Choroid plexus epithelial cell (primary cell): ENCODE data around the gene SLC6A17.
A peak's percentile ranks its signal among the peaks of the same experiment; 100 is the strongest.

ENCODE experiments used
- DNase-seq: peaks from one replicate; pipeline ENCODE4 v3.0.0-alpha.2; 2010; ENCODE audit warnings: low read depth
- H3K4me3 ChIP-seq: 2 replicates; pipeline ENCODE4 v1.5.1; 2011; ENCODE audit warnings: low read depth, mild to moderate bottlenecking, control low read depth, low read length, moderate library complexity
- CTCF ChIP-seq: conservative IDR thresholded peaks from 2 replicates; pipeline ENCODE4 v1.5.1; 2011; ENCODE audit warnings: low read depth, mild to moderate bottlenecking, control low read depth, inconsistent platforms, low read length, moderate library complexity

SLC6A17 gene

GRCh38 chr1:110135246-110135645, 15.0 kb upstream of the SLC6A17 start:
- no peak for DNase-seq
- TF ChIP-seq CTCF = no peak
- H3K4me3 ChIP-seq = no peak overlapping the region

DNA sequence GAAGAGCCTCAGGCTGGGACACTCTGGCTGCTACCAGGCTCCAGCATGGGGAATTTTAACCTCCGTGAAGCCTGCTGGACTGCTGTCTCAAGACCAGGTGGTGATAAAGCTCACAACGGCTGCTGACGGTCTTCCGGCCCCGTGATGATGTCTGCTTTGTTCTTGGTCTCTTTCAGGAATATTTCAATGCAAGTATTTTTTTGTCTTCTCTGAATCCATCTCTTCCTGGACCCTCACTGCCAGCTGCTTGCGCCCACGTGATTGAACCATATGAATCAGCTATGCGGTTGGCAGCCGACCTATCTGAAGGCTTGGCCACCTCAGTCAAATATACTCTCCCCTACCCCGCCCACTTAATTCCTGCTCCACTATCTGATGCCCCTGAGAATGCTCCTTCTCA, 14.6 kb upstream of the SLC6A17 start:
- TF ChIP-seq CTCF = no peak
- no peak for DNase-seq
- H3K4me3 ChIP-seq = no peak overlapping the region

GRCh38 chr1:110136911-110137310, 13.4 kb upstream of the SLC6A17 start:
- no peak for TF ChIP-seq CTCF
- peak; percentile 5 for DNase-seq

GRCh38 chr1:110138956-110139355, 11.3 kb upstream of the SLC6A17 start:
- H3K4me3 ChIP-seq = no peak overlapping the region
- TF ChIP-seq CTCF = no peak

More at GRCh38 chr1:110136911-110137310, 13.4 kb upstream of the SLC6A17 start:
- no peak overlapping the region for H3K4me3 ChIP-seq

DNA sequence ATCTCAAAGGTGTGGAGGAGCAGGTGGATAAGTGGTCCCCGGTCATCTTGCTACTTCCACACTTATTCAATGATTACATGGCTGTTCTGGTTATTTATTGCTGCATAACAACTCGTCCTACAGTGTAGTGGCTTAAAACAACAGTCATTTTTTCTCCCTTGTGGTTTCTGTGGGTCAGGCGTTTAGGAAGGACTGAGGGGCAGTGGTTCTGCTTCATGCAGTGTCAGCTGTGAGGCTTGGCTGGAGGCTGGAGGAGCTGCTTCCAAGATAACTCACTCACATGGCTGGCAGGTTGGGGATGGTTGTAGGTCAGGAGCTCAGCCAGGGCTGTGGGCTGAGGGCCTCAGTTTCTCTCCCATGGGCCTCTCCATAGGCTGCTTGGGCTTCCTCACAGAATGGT, 5.9 kb upstream of the SLC6A17 start:
- TF ChIP-seq CTCF = no peak
- no peak overlapping the region for H3K4me3 ChIP-seq
- DNase-seq = no peak

More at GRCh38 chr1:110138956-110139355, 11.3 kb upstream of the SLC6A17 start:
- DNase-seq = no peak

DNA sequence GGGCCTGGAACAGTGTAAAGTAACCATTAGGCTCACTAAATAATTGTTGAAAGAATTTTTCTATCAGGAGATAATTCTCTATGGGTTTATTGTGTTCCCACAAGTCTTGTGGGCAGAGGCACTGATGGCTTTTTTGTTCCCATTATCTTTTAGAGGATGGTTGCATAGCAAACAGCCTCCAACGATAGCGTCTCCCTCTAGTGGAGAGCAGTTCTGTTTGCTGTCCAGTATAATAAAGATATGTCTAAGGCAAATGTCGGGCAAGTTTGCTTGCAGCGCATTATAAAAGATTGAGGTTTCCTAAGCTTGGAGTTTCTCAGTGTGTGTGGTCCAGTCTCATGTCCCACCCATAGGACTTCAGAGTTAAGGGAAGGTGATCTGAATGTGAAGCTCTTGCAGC, 1.3 kb upstream of the SLC6A17 start:
- no peak overlapping the region for H3K4me3 ChIP-seq
- peak; percentile 53 for TF ChIP-seq CTCF
- DNase-seq = peak; percentile 31

DNA sequence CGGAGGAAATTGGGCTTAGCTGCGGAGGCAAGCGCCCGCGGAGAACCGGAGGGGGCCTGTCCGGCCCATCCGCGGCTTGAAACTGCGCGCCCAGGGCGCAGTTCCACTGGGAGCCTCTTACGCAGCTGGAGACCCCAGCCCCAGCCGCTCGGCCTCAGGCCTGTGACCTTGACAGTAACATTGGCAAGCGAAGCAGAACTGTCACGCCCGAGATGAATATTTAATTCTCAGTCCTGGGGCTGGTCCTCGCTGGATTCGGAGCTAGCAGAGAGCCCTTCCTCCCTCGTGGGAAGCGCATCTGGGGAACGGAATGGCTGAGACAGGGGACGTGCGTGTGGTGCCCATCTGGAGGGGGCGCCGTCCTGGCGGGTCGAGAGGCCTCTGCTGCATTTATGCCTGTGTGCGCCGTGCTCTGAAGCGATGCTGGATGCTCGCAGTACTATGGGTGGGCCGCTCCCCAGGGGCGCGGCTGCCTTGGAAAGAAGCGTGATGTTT, 928 bp downstream of the SLC6A17 start:
- peak; percentile 10 for DNase-seq
- TF ChIP-seq CTCF = no peak
- no peak overlapping the region for H3K4me3 ChIP-seq
